Measurements from ENCODE around the gene ANTXR1. TPM values are rescaled to one million over a fixed set of nuclear protein-coding genes. Genes with fewer than 3 reads are reported as not detected.

The ANTXR1 gene
- total RNA-seq, 1 experiment from 2014 or later: 37.3 TPM

DNA sequence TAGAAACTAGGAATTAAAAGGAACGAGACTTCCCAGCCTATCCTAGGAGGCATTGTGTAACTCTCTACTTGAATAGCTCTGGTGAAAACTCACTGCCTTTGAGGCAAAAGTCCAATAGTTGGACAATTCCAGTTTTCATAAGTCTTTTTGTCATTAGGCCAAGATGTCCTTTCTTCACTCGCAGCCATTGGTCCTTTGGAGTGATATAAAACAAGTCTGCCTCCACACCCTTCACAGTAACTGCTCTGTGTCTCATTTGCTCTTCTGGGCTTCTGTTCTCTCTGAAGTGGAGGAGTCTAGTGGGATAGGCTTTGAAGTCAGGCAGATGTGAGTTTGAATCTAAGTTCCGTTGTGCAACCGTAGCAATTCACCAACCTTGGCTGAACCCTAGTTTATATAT is 28.2 kb downstream of the ANTXR1 start:
- no peaks in the 10 kb centered on the region for H3K27me3 ChIP-seq (ENCODE audit: insufficient read depth, low read length)
- no peak for DNase-seq
- no peak overlapping the region for H4K91ac ChIP-seq (ENCODE audit: insufficient read length, low read depth, low read length)
- no peak overlapping the region for H3T11ph ChIP-seq (ENCODE audit: low read length)
- H3K18ac ChIP-seq (ENCODE audit: insufficient read length, low read depth, low read length): no peak overlapping the region
- no peak overlapping the region for H3K4ac ChIP-seq (ENCODE audit: low read depth, low read length)
- H3K79me2 ChIP-seq (ENCODE audit: insufficient read depth, low read length): no peaks in the 10 kb centered on the region
- no peak overlapping the region for H3K9ac ChIP-seq (ENCODE audit: extremely low read depth, insufficient read length, low read length)
- Mint-ChIP-seq H3K27ac (no peak overlapping the region), H3K4me3 (no peak overlapping the region), H3K4me1 (peaks cover 3 to 4% of the 10 kb centered on the region in 2 experiments; a peak in 2 of 4 replicates), H3K9me3 (no peaks in the 10 kb centered on the region), H3K27me3 (ENCODE audit: low read depth) (no peaks in the 10 kb centered on the region), H3K36me3 (ENCODE audit: insufficient read depth in 1 of 3, low read depth in 3 of 3) (peaks cover 8 to 44% (median 9%) of the 10 kb centered on the region in 3 experiments; a peak in 6 of 7 replicates)
- H2BK120ac ChIP-seq (ENCODE audit: low read depth, low read length, poor library complexity, severe bottlenecking): no peak overlapping the region
- H3K56ac ChIP-seq (ENCODE audit: insufficient read length, low read depth, low read length): no peak overlapping the region
- TF ChIP-seq, protein P1, sequence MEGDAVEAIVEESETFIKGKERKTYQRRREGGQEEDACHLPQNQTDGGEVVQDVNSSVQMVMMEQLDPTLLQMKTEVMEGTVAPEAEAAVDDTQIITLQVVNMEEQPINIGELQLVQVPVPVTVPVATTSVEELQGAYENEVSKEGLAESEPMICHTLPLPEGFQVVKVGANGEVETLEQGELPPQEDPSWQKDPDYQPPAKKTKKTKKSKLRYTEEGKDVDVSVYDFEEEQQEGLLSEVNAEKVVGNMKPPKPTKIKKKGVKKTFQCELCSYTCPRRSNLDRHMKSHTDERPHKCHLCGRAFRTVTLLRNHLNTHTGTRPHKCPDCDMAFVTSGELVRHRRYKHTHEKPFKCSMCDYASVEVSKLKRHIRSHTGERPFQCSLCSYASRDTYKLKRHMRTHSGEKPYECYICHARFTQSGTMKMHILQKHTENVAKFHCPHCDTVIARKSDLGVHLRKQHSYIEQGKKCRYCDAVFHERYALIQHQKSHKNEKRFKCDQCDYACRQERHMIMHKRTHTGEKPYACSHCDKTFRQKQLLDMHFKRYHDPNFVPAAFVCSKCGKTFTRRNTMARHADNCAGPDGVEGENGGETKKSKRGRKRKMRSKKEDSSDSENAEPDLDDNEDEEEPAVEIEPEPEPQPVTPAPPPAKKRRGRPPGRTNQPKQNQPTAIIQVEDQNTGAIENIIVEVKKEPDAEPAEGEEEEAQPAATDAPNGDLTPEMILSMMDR (conservative IDR thresholded peaks at IDR 0.05): no peak
- no peaks in the 10 kb centered on the region for H3K23me2 ChIP-seq (ENCODE audit: insufficient read length, low read depth, low read length, poor library complexity, severe bottlenecking)
- no peak overlapping the region for H2BK12ac ChIP-seq (ENCODE audit: insufficient read length, low read depth, low read length)
- no peak overlapping the region for H2AK5ac ChIP-seq (ENCODE audit: insufficient read length, low read length)
- no peak overlapping the region for H2AFZ ChIP-seq (ENCODE audit: low read length)
- H3K23ac ChIP-seq (ENCODE audit: insufficient read length, low read depth, low read length): no peak overlapping the region
- H2BK15ac ChIP-seq (ENCODE audit: low read depth, low read length): no peak overlapping the region
- no CpG with 5 or more reads among the region's 4 CpGs for WGBS (ENCODE audit: extremely low coverage, insufficient read length, low lambda C conversion rate)
- no peak overlapping the region for H3K27ac ChIP-seq (ENCODE audit: insufficient read length, low read depth, low read length)
- H3K14ac ChIP-seq (ENCODE audit: insufficient read depth, low read length): no peak overlapping the region
- H4K20me1 ChIP-seq (ENCODE audit: control insufficient read depth, insufficient read depth, insufficient read length): no peaks in the 10 kb centered on the region
- H2BK20ac ChIP-seq (ENCODE audit: low read depth, low read length, poor library complexity, severe bottlenecking): no peak overlapping the region
- H4K5ac ChIP-seq (ENCODE audit: insufficient read length, low read depth, low read length): no peak overlapping the region
- H3K9me3 ChIP-seq (ENCODE audit: control insufficient read depth, low read depth, low read length): no peaks in the 10 kb centered on the region
- no peaks in the 10 kb centered on the region for H3K4me1 ChIP-seq (ENCODE audit: insufficient read depth, low read length)
- no peak overlapping the region for H2BK5ac ChIP-seq (ENCODE audit: insufficient read length, low read length)
- no peak overlapping the region for H3K4me2 ChIP-seq (ENCODE audit: insufficient read depth, insufficient read length, low read length)
- no peak overlapping the region for H4K8ac ChIP-seq (replicated peaks; ENCODE audit: insufficient read length, low read depth, low read length)
- H3K79me1 ChIP-seq (ENCODE audit: insufficient read depth, low read depth, low read length, poor library complexity, severe bottlenecking): peaks cover 2% of the 10 kb centered on the region
